ENCODE results near the gene SYK.

Gene SYK

GRCh38 chr9:90801241-90801972 lies at the start of gene SYK (continued):
- TF ChIP-seq, protein P1, sequence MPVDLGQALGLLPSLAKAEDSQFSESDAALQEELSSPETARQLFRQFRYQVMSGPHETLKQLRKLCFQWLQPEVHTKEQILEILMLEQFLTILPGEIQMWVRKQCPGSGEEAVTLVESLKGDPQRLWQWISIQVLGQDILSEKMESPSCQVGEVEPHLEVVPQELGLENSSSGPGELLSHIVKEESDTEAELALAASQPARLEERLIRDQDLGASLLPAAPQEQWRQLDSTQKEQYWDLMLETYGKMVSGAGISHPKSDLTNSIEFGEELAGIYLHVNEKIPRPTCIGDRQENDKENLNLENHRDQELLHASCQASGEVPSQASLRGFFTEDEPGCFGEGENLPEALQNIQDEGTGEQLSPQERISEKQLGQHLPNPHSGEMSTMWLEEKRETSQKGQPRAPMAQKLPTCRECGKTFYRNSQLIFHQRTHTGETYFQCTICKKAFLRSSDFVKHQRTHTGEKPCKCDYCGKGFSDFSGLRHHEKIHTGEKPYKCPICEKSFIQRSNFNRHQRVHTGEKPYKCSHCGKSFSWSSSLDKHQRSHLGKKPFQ (tag by site-specific recombination; IDR thresholded peaks at IDR 0.05) = no peak
- TF ChIP-seq, protein P2, sequence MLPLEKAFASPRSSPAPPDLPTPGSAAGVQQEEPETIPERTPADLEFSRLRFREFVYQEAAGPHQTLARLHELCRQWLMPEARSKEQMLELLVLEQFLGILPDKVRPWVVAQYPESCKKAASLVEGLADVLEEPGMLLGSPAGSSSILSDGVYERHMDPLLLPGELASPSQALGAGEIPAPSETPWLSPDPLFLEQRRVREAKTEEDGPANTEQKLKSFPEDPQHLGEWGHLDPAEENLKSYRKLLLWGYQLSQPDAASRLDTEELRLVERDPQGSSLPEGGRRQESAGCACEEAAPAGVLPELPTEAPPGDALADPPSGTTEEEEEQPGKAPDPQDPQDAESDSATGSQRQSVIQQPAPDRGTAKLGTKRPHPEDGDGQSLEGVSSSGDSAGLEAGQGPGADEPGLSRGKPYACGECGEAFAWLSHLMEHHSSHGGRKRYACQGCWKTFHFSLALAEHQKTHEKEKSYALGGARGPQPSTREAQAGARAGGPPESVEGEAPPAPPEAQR (tag by site-specific recombination; IDR thresholded peaks at IDR 0.05) = no peak
- TF ChIP-seq ZNF138 (tag by site-specific recombination; IDR thresholded peaks at IDR 0.05; ENCODE audit: borderline replicate concordance) (no peak), ZNF174 (tag by site-specific recombination; IDR thresholded peaks at IDR 0.05) (no peak), ZNF549 (tag by site-specific recombination; IDR thresholded peaks at IDR 0.05) (no peak), IKZF3 (tag by site-specific recombination; IDR thresholded peaks at IDR 0.05) (no peak), ZNF610 (tag by site-specific recombination; IDR thresholded peaks at IDR 0.05; ENCODE audit: borderline replicate concordance) (no peak), ZNF157 (tag by site-specific recombination; IDR thresholded peaks at IDR 0.05) (no peak), SP3 (tag by site-specific recombination; IDR thresholded peaks at IDR 0.05) (peak; percentile 46; the same call in 1 of the 2 replicates), ZNF664 (tag by site-specific recombination; IDR thresholded peaks at IDR 0.05) (no peak), HOXD13 (CRISPR knock-in tag; IDR thresholded peaks at IDR 0.05; ENCODE audit: borderline replicate concordance) (no peak), ZBTB1 (tag by site-specific recombination; IDR thresholded peaks at IDR 0.05) (no peak), ZNF211 (tag by site-specific recombination; IDR thresholded peaks at IDR 0.05; ENCODE audit: low read depth) (no peak), ZBTB20 (tag by site-specific recombination; IDR thresholded peaks at IDR 0.05) (peak; percentile 84), ZNF391 (tag by site-specific recombination; IDR thresholded peaks at IDR 0.05; ENCODE audit: borderline replicate concordance, low read depth) (no peak), GLIS1 (tag by site-specific recombination; IDR thresholded peaks at IDR 0.05) (no peak), KLF1 (tag by site-specific recombination; IDR thresholded peaks at IDR 0.05) (peak; percentile 85), ZSCAN30 (tag by site-specific recombination; IDR thresholded peaks at IDR 0.05) (no peak), ZNF423 (tag by site-specific recombination; IDR thresholded peaks at IDR 0.05) (no peak), MZF1 (tag by site-specific recombination; IDR thresholded peaks at IDR 0.05; ENCODE audit: borderline replicate concordance) (no peak), ZNF335 (tag by site-specific recombination; conservative IDR thresholded peaks at IDR 0.05) (0 out of 2 replicates have a peak, but pooled peaks have one; percentile 16), ZNF561 (tag by site-specific recombination; IDR thresholded peaks at IDR 0.05; ENCODE audit: borderline replicate concordance) (no peak)
- TF ChIP-seq, protein P3, sequence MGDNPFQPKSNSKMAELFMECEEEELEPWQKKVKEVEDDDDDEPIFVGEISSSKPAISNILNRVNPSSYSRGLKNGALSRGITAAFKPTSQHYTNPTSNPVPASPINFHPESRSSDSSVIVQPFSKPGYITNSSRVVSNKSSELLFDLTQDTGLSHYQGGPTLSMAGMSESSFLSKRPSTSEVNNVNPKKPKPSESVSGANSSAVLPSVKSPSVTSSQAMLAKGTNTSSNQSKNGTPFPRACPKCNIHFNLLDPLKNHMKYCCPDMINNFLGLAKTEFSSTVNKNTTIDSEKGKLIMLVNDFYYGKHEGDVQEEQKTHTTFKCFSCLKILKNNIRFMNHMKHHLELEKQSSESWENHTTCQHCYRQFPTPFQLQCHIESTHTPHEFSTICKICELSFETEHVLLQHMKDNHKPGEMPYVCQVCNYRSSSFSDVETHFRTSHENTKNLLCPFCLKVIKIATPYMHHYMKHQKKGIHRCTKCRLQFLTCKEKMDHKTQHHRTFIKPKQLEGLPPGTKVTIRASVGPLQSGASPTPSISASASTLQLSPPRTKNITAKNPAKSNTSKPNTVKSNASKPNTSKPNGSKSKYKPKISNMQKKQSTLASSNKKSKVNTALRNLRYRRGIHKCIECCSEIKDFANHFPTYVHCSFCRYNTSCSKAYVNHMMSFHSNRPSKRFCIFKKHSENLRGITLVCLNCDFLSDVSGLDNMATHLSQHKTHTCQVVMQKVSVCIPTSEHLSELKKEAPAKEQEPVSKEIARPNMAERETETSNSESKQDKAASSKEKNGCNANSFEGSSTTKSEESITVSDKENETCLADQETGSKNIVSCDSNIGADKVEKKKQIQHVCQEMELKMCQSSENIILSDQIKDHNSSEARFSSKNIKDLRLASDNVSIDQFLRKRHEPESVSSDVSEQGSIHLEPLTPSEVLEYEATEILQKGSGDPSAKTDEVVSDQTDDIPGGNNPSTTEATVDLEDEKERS (tag by site-specific recombination; IDR thresholded peaks at IDR 0.05) = no peak
- TF ChIP-seq, protein P4, sequence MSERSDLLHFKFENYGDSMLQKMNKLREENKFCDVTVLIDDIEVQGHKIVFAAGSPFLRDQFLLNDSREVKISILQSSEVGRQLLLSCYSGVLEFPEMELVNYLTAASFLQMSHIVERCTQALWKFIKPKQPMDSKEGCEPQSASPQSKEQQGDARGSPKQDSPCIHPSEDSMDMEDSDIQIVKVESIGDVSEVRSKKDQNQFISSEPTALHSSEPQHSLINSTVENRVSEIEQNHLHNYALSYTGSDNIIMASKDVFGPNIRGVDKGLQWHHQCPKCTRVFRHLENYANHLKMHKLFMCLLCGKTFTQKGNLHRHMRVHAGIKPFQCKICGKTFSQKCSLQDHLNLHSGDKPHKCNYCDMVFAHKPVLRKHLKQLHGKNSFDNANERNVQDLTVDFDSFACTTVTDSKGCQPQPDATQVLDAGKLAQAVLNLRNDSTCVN (tag by site-specific recombination; optimal IDR thresholded peaks at IDR 0.05) = no peak
- TF ChIP-seq, protein P5, sequence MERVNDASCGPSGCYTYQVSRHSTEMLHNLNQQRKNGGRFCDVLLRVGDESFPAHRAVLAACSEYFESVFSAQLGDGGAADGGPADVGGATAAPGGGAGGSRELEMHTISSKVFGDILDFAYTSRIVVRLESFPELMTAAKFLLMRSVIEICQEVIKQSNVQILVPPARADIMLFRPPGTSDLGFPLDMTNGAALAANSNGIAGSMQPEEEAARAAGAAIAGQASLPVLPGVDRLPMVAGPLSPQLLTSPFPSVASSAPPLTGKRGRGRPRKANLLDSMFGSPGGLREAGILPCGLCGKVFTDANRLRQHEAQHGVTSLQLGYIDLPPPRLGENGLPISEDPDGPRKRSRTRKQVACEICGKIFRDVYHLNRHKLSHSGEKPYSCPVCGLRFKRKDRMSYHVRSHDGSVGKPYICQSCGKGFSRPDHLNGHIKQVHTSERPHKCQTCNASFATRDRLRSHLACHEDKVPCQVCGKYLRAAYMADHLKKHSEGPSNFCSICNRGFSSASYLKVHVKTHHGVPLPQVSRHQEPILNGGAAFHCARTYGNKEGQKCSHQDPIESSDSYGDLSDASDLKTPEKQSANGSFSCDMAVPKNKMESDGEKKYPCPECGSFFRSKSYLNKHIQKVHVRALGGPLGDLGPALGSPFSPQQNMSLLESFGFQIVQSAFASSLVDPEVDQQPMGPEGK (tag by site-specific recombination; IDR thresholded peaks at IDR 0.05) = no peak
- TF ChIP-seq, protein P6, sequence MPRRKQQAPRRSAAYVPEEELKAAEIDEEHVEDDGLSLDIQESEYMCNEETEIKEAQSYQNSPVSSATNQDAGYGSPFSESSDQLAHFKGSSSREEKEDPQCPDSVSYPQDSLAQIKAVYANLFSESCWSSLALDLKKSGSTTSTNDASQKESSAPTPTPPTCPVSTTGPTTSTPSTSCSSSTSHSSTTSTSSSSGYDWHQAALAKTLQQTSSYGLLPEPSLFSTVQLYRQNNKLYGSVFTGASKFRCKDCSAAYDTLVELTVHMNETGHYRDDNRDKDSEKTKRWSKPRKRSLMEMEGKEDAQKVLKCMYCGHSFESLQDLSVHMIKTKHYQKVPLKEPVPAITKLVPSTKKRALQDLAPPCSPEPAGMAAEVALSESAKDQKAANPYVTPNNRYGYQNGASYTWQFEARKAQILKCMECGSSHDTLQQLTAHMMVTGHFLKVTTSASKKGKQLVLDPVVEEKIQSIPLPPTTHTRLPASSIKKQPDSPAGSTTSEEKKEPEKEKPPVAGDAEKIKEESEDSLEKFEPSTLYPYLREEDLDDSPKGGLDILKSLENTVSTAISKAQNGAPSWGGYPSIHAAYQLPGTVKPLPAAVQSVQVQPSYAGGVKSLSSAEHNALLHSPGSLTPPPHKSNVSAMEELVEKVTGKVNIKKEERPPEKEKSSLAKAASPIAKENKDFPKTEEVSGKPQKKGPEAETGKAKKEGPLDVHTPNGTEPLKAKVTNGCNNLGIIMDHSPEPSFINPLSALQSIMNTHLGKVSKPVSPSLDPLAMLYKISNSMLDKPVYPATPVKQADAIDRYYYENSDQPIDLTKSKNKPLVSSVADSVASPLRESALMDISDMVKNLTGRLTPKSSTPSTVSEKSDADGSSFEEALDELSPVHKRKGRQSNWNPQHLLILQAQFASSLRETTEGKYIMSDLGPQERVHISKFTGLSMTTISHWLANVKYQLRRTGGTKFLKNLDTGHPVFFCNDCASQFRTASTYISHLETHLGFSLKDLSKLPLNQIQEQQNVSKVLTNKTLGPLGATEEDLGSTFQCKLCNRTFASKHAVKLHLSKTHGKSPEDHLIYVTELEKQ (tag by site-specific recombination; IDR thresholded peaks at IDR 0.05; ENCODE audit: borderline replicate concordance) = no peak

Measured in HEK293 (cell line).